Glutamatergic neuron (in vitro differentiated cells): ENCODE data around the gene KAT2A. TPM values are rescaled to one million over a fixed set of nuclear protein-coding genes. Genes with fewer than 3 reads are reported as not detected.

Source experiments
- DNase-seq: peaks from one replicate; pipeline ENCODE4 v3.0.0; 2022
- H3K27ac Mint-ChIP-seq: one replicate; pipeline ENCODE4 v1.8.0; 2020; ENCODE audit warnings: mild to moderate bottlenecking, mixed read lengths, inconsistent platforms; ENCODE audit not compliant: unreplicated experiment
- H3K27me3 Mint-ChIP-seq: one replicate; pipeline ENCODE4 v1.8.0; 2020; ENCODE audit warnings: mild to moderate bottlenecking, moderate library complexity, mixed read lengths, inconsistent platforms; ENCODE audit not compliant: unreplicated experiment
- H3K36me3 Mint-ChIP-seq: one replicate; pipeline ENCODE4 v1.8.0; 2020; ENCODE audit warnings: mild to moderate bottlenecking, mixed read lengths, inconsistent platforms; ENCODE audit not compliant: unreplicated experiment
- H3K4me1 Mint-ChIP-seq: one replicate; pipeline ENCODE4 v1.8.0; 2020; ENCODE audit warnings: mild to moderate bottlenecking, low read depth, mixed read lengths, inconsistent platforms; ENCODE audit not compliant: unreplicated experiment
- H3K4me3 Mint-ChIP-seq: one replicate; pipeline ENCODE4 v1.8.0; 2020; ENCODE audit warnings: mild to moderate bottlenecking, mixed read lengths, inconsistent platforms; ENCODE audit not compliant: unreplicated experiment
- H3K9me3 Mint-ChIP-seq: one replicate; pipeline ENCODE4 v1.8.0; 2020; ENCODE audit warnings: mild to moderate bottlenecking, moderate library complexity, mixed read lengths, inconsistent platforms; ENCODE audit not compliant: unreplicated experiment
- CTCF ChIP-seq: fragments of 200-600 bp; sonication (generic); IDR thresholded peaks from one replicate; pipeline ENCODE4 v1.5.0; 2021; ENCODE audit not compliant: partially characterized antibody, unreplicated experiment
- total RNA-seq: library from RNA; stranded (reverse); fragmentation: NEBNext Ultra II Directional; extraction: Animal tissue kit (Norgen Biotek cat#: 25700); gene quantifications from one replicate; pipeline ENCODE4 v1.2.1, GENCODE V29; 2021; ENCODE audit not compliant: unreplicated experiment

Gene KAT2A
- total RNA-seq, 1 donor from 2014 or later = 29.3 TPM

GRCh38 chr17:42103221-42103954 is 17.8 kb downstream of the KAT2A start:
- DNase-seq = no peak
- Mint-ChIP-seq H3K9me3 (peaks cover 2% of the 10 kb centered on the region), H3K4me3 (no peak overlapping the region), H3K4me1 (peaks cover 7% of the 10 kb centered on the region), H3K27me3 (peaks cover 7% of the 10 kb centered on the region), H3K27ac (no peak overlapping the region), H3K36me3 (no peaks in the 10 kb centered on the region)
- TF ChIP-seq CTCF = no peak

GRCh38 chr17:42101513-42102292 is 19.5 kb downstream of the KAT2A start:
- TF ChIP-seq CTCF = peak; percentile 90
- peaks cover 2% of the 10 kb centered on the region for H3K9me3 Mint-ChIP-seq
- no peak overlapping the region for H3K4me3 Mint-ChIP-seq
- DNase-seq = peak; percentile 89
- no peak overlapping the region for H3K27ac Mint-ChIP-seq
- peaks cover 14% of the 10 kb centered on the region for H3K27me3 Mint-ChIP-seq
- H3K36me3 Mint-ChIP-seq = no peaks in the 10 kb centered on the region
- H3K4me1 Mint-ChIP-seq = peaks cover 7% of the 10 kb centered on the region

DNA sequence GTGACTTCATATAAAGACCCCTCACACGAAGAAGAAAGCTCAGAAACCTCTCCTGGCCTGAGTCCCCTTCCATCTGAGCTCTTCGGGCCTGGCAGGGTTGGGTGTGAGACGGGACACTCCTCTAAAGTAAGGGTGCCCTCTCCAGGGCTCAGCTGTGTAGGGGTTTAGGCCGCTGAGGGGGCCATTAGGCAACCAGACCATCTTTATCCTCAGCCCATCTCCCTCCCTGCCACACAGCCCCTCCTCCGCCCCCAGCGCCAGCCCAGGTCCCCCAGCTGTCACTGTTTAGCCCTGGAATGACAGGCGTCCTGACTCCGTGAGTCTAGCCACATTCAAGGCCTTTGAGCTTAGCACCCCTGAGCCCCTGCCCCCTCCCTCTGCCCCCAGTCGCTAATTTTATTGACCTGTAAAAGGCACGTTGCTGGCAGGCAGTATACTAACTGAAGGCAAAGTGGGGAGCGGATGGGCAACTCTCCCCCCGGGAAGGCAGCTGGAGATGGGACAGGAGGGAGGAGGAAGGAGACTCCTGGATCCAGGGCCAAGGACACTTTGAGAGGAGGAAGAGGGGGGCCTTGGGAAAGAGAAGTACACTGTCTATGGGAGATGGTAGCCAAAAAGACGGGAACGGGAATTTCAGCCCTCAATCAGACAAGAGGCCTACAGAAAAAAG is 22.3 kb downstream of the KAT2A start:
- Mint-ChIP-seq H3K27ac (no peak overlapping the region), H3K9me3 (peaks cover 2% of the 10 kb centered on the region), H3K36me3 (no peaks in the 10 kb centered on the region), H3K4me1 (peaks cover 10% of the 10 kb centered on the region), H3K27me3 (peaks cover 15% of the 10 kb centered on the region), H3K4me3 (peak overlapping the region; percentile 64)
- TF ChIP-seq CTCF = no peak
- DNase-seq = peak; percentile 62

- H3K27ac Mint-ChIP-seq = no peak within 1 kb of the TSS
- DNase-seq = peak; percentile 45
- TF ChIP-seq CTCF = no peak
- peaks cover 2% of the 10 kb centered on the region for H3K9me3 Mint-ChIP-seq
- H3K27me3 Mint-ChIP-seq = peaks cover 15% of the 10 kb centered on the region
- H3K4me3 Mint-ChIP-seq = peak within 1 kb of the TSS; percentile 64
- H3K4me1 Mint-ChIP-seq = peaks cover 10% of the 10 kb centered on the region
- H3K36me3 Mint-ChIP-seq = no peaks in the 10 kb centered on the region
Measured at GRCh38 chr17:42097691-42098631, 23.2 kb downstream of the KAT2A start, which contains the start of gene ZNF385C. Gene ZNF385C (minus strand): TSS chr17:42098473. CDS start chr17:42063056, 35,417 bp downstream.
